ENCODE data around the gene TSPAN9.
A peak's percentile ranks its signal among the peaks of the same experiment; 100 is the strongest.

TSPAN9 gene

GRCh38 chr12:3308063-3308462 lies 230.9 kb downstream of the TSPAN9 start:
- DNase-seq: no peak

DNA sequence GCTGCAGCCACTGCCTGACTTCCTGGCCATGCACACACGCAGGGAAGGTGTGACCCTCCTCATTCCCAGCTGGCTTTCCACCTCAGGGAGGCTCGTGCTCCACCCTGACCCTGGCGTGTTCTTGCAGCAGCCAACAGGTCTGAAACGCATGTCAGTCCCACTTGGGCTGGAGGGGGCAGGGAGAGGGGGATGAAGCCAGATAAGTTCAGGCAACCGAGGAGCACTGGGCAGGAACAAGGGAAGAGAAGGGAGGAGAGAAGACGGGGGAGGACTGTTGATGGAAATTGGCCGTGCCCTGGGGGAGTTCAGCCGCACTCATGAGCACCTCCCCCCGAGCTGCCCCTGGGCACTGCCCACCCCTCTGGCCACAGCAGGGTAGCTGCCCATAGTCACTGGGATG lies 231.4 kb downstream of the TSPAN9 start:
- no peak for DNase-seq

- DNase-seq: no peak
Observed at GRCh38 chr12:3309805-3310204, 232.6 kb downstream of the TSPAN9 start.

GRCh38 chr12:3310271-3311026 lies 233.3 kb downstream of the TSPAN9 start:
- DNase-seq: no peak

- DNase-seq: no peak
Observed at GRCh38 chr12:3311027-3311402, 233.8 kb downstream of the TSPAN9 start.

DNA sequence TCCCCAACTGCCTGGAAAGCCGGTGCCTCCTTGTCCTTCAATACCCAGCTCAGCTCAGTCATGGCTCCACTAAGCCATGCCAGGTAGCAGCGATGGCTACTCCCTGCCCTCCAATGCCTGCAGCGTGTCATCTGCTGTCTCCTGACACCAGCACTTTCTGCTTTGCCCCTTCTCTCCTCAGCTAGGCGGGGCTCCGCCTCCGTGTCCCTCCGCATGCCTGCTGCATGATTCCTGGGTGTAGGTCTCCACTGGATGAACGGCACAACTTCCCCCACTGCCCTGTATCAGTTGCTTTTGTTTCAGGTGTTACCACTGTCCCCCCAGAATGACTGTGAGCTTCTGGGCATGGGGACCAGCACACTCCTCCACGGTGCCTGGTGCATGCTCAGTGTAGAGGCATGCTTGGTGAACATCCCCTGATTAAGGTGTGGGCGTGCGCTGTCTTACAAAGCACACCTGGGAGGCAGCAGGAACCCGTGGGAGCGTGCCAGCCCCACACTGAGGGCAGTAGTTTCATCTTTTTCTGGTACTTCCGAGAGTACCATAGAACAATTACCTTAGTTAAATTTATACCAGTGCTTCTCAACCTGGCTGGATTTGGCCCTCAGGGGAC lies 234.4 kb downstream of the TSPAN9 start:
- DNase-seq: no peak

DNA sequence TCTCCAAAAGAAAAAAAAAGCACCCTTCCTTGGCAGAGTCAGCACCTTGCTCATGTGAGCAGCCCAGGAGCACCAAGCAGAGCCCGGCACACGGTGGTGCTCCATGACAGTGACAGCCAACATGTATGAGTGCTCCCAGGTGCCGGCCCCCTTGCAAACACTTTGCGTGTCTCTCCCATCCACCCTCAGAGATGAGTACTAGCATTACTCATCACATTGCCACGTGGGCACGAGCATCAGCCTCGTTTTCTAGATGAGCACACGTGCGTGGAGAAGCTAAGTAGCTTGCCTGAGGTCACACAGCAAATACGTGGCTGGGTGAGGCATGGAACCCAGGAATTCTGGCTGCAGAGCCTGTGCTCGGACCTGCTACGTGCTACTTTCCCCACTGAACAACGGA lies 235.9 kb downstream of the TSPAN9 start:
- DNase-seq: peak; percentile 39

DNA sequence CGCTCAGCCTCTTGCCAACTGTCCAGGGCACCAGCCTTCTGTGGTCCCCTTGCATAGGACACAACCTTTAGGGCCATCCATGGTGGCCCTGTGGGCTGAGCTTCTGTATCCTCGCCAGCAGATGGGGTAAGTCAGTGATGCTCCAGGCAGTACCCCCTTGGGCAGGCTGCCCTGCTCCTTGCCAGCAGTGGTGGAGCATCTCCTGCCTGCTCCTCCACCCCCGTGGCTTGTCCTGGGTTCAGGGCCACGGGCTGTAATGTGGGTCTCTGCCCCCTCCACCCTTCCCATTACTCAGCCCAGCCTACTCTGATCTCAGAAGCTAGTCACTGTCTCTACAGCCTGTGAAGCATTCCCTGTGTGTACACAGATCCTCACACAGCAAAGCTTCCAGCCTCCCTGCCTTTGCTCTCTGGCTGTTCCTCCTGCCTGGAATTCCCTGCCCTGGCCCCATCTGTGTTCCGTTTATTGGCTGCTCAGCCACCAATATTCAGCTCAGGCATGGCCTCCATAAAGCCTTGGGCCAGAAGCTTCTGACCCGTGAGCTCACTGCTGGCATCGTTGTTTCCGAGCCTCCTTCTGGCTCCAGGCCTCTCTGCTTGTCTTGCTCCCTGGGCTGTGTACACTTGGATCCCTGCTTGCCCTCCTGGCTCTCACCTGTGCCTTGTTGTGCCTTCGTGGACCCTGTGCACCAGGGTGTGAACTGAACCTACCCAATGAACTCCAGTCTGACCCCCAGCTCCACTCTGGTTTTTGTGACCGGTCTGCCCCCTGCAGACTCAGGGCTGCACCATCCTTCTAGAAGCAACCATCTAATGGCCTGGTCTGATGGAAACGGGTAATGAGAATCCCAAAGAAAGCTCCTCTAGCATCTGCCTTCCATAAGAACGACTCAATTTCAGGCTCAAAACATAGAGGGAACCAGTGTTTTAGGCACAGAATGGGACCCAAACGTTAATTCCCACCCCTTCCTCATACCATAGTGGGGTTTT lies 236.8 kb downstream of the TSPAN9 start:
- no peak for DNase-seq

DNA sequence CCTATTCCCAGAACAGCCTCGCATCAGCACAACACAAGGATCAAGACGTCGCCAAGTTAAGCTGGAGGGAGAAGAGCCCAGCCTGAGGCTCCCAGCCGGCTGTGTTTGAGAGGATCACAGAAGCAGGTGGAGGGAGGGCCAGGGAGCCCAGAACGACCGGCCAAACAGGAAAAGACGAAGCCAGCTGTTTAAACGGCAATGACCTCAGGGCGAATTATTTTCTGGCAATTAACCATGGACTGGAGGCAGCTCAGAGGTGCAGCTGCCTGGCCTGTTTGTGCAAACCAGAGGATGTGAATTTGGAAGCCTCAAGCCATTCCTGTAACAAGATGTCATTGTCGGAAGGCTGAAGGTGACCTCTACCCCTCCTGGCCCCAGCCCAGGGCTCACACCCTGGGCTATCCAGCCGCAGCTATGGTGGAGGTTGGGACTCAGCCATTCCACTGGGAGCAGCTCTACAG lies 238.1 kb downstream of the TSPAN9 start:
- no peak for DNase-seq

- no peak for DNase-seq
Observed at GRCh38 chr12:3316776-3317480, 239.7 kb downstream of the TSPAN9 start.

DNA sequence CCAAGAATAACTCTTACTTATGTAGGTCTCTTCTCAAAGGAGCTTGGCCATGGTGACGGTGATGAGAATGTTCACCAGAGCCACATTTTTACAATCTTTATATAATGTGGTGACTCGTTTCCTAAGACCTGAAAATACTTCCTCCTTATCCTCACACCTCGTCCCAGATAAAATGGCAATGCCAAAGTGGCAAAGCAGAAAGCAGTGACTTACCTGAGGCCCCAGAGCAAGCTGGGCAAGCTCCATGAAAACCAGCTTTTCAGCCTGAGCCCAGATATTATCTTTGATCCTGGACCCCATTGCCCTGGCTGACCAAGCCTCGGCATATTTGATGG lies 240.3 kb downstream of the TSPAN9 start:
- DNase-seq: no peak

DNA sequence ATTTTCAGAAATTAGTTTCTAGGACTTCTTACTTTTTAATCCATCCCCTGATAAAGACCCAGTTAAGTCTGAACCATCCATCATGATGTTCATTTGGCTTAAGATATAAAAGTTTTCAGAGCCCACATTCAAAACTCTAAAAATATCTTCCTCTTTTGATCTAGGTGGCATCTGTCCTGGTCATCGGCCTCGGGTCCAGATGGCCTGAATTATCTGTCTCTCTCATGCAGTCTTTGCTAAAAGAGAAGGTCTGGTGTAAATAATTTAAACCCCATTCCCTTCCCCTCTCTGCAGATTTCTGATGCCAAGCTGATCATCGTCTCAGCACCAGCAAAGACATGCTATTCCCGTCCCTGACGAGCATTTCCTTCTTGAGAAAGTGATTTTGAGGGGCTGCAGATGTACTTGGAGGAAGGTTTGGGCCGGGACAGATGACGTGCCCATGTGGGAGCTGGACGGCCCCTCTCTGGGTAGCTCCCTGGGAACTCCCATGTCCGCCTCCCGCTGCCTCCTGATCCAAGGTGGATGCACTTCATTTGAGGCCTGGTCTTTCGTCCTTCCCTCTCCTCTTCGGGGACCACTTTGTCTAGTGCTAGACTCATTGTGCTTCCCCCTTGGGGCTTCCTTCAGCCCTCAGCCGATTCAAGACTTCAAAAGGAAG lies 240.8 kb downstream of the TSPAN9 start:
- no peak for DNase-seq

- DNase-seq: no peak
Observed at GRCh38 chr12:3319723-3320492, 242.7 kb downstream of the TSPAN9 start.

DNA sequence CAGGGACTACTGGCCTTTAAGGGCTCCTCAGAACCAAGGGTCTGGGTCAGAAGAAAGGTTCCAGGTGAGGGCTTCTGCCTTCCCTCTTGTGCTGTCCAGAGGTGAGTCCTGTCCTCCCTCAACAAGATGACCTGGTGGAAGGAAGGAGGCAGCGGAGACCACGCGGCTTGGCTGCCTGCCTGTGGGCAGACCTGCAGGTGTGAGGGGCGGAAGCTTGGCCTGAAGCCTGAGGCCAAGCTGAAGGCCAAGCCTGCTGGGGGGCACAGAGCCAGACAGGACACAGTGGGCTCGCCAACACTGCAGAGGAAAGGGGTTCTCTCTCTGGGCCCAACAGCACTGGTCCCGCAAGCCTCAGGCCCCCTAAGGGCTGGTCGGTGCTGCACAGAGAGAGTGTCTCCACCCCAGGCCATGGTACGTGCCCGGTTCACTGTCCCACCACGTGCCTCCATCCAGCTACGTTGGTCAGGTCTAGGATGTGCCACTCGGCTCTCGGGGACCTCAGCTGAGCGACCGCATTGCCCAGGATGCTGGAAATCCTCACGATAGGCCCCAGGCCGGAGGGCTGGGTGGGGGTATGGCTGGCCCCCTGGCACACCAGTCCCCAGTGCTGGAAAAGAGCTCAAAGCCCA lies 243.8 kb downstream of the TSPAN9 start:
- no peak for DNase-seq

GRCh38 chr12:3321881-3322280 lies 244.7 kb downstream of the TSPAN9 start:
- DNase-seq: no peak

DNA sequence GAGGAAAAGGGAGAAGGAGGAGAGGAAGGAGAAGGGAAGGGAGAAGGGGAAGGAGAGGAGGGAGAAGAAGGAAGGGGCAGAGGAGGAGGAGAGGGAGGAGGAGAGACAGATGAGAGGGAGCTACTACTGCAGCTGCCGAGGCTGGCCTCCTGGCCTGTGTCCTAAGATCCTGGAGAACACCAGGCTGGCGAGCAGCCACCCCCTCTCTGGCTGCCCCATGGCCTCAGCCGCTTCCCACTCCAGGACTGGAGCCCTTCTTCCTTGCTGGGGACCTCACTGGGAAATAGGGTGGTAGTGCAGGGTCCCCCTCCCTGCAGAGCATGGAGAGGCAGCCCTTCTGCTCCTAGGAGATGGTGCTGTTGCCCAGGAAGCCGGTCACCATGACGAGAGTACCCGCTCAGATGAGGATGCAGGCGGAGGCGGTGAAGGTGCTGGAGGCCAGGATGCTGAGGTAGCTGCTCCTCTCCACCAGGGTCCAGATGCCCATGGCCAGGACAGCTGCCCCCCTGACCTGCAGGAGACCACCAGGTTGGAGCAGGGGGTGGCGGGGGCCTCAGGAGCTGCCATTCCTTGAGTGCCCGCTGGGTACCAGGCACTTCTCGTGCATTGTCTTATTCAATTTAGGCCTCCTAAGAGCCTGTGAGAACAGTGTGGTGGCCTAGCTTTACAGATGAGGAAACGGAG lies 246.0 kb downstream of the TSPAN9 start:
- no peak for DNase-seq

DNA sequence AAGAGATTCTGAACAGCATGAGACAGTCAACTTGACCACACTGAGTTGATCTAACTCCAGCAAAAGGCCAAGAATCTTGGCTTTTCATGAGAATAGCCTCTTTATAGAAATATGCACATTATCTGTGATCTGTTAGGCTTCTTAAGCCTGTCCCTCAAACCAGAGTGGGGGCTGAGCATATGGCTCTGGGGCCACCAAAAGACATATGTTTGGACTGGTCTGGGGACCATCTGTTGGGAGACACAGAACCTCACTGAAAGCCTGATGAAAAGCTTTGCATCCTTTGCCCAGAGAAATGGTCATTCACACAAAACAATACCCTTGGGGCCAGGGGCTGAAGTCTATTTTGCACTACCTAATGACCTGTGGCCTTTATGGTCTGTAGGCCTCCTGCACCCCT lies 248.6 kb downstream of the TSPAN9 start:
- DNase-seq: no peak

DNA sequence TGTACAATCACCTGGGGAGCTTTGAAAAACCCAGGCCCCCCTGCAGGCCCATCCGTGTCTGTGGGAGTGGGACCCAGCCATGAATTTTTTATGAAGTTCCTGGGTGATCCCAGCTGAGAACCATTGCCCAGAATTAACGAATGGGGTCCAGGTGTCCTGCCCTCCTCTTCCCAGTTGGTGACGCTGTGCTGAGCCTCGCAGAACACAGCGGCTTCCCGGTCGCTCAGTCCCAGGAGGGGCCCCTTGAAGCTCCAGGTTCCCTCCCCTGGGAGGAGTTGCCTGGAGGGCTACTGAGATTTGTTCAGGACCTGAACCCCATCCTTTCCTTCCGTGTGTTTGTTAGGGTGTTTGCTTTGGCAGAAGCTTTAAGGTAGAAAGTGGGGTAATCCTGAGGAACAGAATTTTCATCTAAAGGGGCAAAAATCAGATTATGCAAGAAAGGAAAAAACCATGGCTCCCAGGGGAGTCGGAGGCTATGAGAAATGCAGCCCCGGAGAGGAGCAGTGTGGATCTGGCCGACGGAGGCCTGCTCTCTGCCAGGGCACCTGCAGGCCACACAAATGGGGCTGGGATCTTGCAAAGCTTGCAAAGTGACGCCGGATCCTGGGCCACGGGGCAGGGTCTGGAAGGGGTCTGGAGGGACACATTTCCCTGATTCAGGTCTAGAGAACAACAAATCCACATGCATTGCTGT lies 249.1 kb downstream of the TSPAN9 start:
- DNase-seq: no peak

GRCh38 chr12:3326850-3327780 lies 249.9 kb downstream of the TSPAN9 start:
- no peak for DNase-seq
